ENCODE measurements around the gene RTTN. TPM values are rescaled to one million over a fixed set of nuclear protein-coding genes. Genes with fewer than 3 reads are reported as not detected.

Gene RTTN
- total RNA-seq, 2 experiments from 2014 or later = 19.8 to 29.7 TPM

DNA sequence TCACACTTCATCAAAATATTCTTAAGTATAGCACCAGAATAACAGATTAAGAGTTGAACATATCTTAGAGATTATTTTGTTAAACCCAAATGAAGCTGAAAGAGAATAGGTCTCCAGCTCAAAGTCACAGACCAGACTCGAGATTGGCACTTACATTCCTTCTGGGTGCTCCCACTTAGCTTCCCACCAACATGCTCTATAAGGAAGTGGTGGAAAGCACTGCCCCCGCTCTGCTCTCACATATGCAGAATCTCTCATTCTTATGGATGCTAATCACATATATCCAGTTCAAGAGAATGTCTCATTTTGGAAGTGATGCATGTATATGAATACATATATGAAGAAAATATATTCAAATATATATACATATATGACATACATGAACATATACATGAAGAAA, 186.4 kb downstream of the RTTN start:
- BruUV-seq (replicated peaks) = no TSS peak
- ChIA-PET POLR2A (interaction anchor here (0.6 kb wide), 1 partner anchor 19 kb away, joined by 3 read pairs; no protein-coding TSS in a partner anchor), CTCF (ENCODE audit: unreplicated experiment) (no interaction called here)
- Histone ChIP-seq H3K36me3 (ENCODE audit: insufficient read depth, low read length) (peaks cover 1% of the 10 kb centered on the region), H3K4me3 (ENCODE audit: low read depth, low read length, poor library complexity, severe bottlenecking) (no peak overlapping the region), H3K4me2 (ENCODE audit: low read length) (no peak overlapping the region), H3K9me2 (ENCODE audit: insufficient read depth, low read length) (no peaks in the 10 kb centered on the region), H3K9me3 (ENCODE audit: low read length) (no peaks in the 10 kb centered on the region), H3K79me2 (ENCODE audit: insufficient read depth, low read depth, low read length) (no peaks in the 10 kb centered on the region), H3K27ac (ENCODE audit: low read depth, low read length, poor library complexity, severe bottlenecking) (no peak overlapping the region), H3K4me1 (ENCODE audit: insufficient read depth, low read length, poor library complexity, severe bottlenecking) (no peaks in the 10 kb centered on the region), H4K20me1 (ENCODE audit: insufficient read depth, low read length) (no peaks in the 10 kb centered on the region), H2AFZ (ENCODE audit: low read length) (no peak overlapping the region)
- TF ChIP-seq, protein P1, sequence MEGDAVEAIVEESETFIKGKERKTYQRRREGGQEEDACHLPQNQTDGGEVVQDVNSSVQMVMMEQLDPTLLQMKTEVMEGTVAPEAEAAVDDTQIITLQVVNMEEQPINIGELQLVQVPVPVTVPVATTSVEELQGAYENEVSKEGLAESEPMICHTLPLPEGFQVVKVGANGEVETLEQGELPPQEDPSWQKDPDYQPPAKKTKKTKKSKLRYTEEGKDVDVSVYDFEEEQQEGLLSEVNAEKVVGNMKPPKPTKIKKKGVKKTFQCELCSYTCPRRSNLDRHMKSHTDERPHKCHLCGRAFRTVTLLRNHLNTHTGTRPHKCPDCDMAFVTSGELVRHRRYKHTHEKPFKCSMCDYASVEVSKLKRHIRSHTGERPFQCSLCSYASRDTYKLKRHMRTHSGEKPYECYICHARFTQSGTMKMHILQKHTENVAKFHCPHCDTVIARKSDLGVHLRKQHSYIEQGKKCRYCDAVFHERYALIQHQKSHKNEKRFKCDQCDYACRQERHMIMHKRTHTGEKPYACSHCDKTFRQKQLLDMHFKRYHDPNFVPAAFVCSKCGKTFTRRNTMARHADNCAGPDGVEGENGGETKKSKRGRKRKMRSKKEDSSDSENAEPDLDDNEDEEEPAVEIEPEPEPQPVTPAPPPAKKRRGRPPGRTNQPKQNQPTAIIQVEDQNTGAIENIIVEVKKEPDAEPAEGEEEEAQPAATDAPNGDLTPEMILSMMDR (conservative IDR thresholded peaks at IDR 0.05; ENCODE audit: low read length) = no peak
- no peak for TF ChIP-seq EZH2phosphoT487 (IDR thresholded peaks at IDR 0.05; ENCODE audit: borderline replicate concordance, low read depth, low read length)
- intact Hi-C loops (cut with micrococcal nuclease; ENCODE audit: unreplicated experiment) = no loop called here
- no peak for DNase-seq (ENCODE audit: low spot score)

DNA sequence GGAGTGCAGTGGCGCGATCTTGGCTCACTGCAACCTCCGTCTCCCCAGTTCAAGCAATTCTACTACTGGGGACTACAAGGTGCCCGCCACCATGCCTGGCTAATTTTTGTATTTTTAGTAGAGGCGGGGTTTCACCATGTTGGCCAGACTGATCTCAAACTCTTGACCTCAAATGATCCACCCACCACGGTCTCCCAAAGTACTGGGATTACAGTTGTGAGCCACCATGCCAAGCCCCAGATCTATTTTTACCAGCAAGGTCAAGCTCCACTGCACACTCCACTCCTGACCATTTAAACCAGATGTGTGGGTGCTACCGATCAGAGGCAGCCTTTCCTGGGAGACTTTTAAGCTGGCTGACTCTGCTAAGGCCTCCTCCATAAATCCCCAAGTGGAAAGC, 190.4 kb downstream of the RTTN start:
- Histone ChIP-seq H3K9me2 (ENCODE audit: insufficient read depth, low read length) (no peaks in the 10 kb centered on the region), H3K27ac (ENCODE audit: low read depth, low read length, poor library complexity, severe bottlenecking) (no peak overlapping the region), H2AFZ (ENCODE audit: low read length) (no peak overlapping the region), H3K4me3 (ENCODE audit: low read depth, low read length, poor library complexity, severe bottlenecking) (no peak overlapping the region), H4K20me1 (ENCODE audit: insufficient read depth, low read length) (no peaks in the 10 kb centered on the region), H3K4me2 (ENCODE audit: low read length) (no peak overlapping the region), H3K36me3 (ENCODE audit: insufficient read depth, low read length) (no peaks in the 10 kb centered on the region), H3K4me1 (ENCODE audit: insufficient read depth, low read length, poor library complexity, severe bottlenecking) (no peaks in the 10 kb centered on the region), H3K9me3 (ENCODE audit: low read length) (no peaks in the 10 kb centered on the region), H3K79me2 (ENCODE audit: insufficient read depth, low read depth, low read length) (no peaks in the 10 kb centered on the region)
- BruUV-seq (replicated peaks) = no TSS peak
- DNase-seq (ENCODE audit: low spot score) = no peak
- ChIA-PET CTCF (ENCODE audit: unreplicated experiment) (no interaction called here), POLR2A (interaction anchor here (0.6 kb wide), 1 partner anchor 186 kb away, joined by 3 read pairs; no protein-coding TSS in a partner anchor)
- intact Hi-C loops (cut with micrococcal nuclease; ENCODE audit: unreplicated experiment) = no loop called here
- TF ChIP-seq, protein P1 (conservative IDR thresholded peaks at IDR 0.05; ENCODE audit: low read length) = no peak
- TF ChIP-seq EZH2phosphoT487 (IDR thresholded peaks at IDR 0.05; ENCODE audit: borderline replicate concordance, low read depth, low read length) = no peak

GRCh38 chr18:70005580-70005979, 199.9 kb downstream of the RTTN start:
- no peak overlapping the region for H3K4me3 ChIP-seq (ENCODE audit: low read depth, low read length, poor library complexity, severe bottlenecking)
- intact Hi-C loops (cut with micrococcal nuclease; ENCODE audit: unreplicated experiment) = no loop called here
- H3K9me2 ChIP-seq (ENCODE audit: insufficient read depth, low read length) = no peaks in the 10 kb centered on the region
- BruUV-seq (replicated peaks) = no TSS peak
- H3K9me3 ChIP-seq (ENCODE audit: low read length) = no peaks in the 10 kb centered on the region
- no peaks in the 10 kb centered on the region for H3K4me1 ChIP-seq (ENCODE audit: insufficient read depth, low read length, poor library complexity, severe bottlenecking)
- ChIA-PET CTCF (ENCODE audit: unreplicated experiment) (no interaction called here), POLR2A (no interaction called here)
- DNase-seq (ENCODE audit: low spot score) = no peak
- no peaks in the 10 kb centered on the region; the same call in 1 of the 2 replicates for H3K36me3 ChIP-seq (ENCODE audit: insufficient read depth, low read length)
- no peak overlapping the region for H3K27ac ChIP-seq (ENCODE audit: low read depth, low read length, poor library complexity, severe bottlenecking)
- H3K79me2 ChIP-seq (ENCODE audit: insufficient read depth, low read depth, low read length) = no peaks in the 10 kb centered on the region
- H2AFZ ChIP-seq (ENCODE audit: low read length) = no peak overlapping the region
- no peak overlapping the region for H3K4me2 ChIP-seq (ENCODE audit: low read length)
- H4K20me1 ChIP-seq (ENCODE audit: insufficient read depth, low read length) = no peaks in the 10 kb centered on the region
- TF ChIP-seq EZH2phosphoT487 (IDR thresholded peaks at IDR 0.05; ENCODE audit: borderline replicate concordance, low read depth, low read length) = no peak
- TF ChIP-seq, protein P1 (conservative IDR thresholded peaks at IDR 0.05; ENCODE audit: low read length) = no peak

All from OCI-LY7 (cell line).